Measurements from ENCODE around the gene CFAP61.
A peak's percentile ranks its signal among the peaks of the same experiment; 100 is the strongest.
"Not testable (repeated sequence)": the region's sequence is repeated elsewhere in the genome, so short reads cannot be mapped to it uniquely, and the experiment has no call there.

CFAP61 gene

DNA sequence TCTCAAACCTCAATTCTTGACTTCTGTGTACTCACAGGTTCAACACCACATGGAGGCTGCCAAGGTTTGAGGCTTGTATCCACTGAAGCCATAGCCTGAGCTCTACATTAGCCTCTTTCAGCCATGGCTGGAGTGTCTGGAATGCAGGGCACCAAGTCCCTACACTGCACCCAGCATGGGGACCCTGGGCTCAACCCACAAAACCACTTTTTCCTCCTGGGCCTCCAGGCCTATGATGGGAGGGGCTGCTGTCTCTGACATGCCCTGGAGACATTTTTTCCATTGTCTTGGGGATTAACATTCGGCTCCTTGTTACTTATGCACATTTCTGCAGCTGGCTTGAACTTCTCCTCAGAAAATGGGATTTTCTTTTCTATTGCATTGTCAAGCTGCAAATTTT is 192.1 kb downstream of the CFAP61 start:
- not testable (repeated sequence) for DNase-seq

DNA sequence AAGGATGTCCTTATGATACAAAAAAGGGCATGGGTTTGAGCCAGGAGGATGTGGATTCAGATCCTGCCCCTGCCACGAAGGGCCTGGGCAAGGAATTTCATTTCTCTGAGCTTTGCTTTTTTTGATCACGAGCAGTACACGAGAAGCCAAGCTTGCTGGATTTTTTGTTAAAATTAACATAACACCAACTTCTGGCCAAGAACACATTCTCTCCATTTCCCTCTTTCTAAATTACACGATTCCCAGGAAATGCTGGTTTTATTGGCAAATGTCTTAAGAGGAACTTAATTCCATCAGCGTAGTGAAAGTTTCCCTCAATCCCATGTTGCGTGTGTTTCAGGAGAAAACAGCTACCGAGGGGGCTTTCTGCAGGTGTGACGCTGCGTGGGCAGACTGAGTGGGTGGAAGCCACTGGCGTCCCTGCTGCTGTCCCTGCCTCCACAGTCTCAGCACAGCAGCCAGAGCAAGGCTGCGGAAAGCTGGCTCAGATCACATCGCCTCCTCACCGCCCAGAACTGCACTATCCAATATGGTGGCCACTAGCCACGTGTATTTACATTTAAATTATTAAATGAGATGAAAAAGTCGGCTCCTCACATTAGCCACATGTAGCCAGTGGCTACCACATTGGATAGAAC is 194.8 kb downstream of the CFAP61 start:
- no peak for DNase-seq

DNA sequence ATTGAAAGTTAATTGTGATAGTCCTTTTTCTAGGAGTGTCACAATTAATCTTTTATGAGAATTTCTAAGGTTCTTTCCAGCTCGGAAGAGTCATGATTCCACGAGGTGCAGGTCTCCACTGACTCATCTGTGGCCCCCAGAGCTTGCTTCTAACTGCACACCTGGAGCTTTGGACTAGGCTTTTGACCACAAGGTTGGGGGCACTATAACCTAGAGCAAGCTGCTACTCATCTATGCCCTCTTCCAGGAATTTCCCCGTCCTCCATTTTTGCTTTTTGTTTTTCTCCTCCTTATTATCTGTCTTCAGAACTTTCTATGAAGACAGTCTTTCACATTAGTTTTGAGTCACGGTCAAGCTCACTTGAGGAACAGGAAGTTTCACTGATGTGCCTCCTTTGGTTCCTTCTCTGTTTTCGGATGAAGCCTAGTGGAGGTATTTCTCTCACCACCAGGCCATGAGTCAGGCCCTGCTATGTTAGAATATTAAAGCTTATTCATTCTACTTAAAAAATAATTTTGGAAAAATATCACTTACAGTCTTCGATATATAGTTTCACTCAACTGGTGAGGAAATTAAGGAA is 196.4 kb downstream of the CFAP61 start:
- peak; percentile 10 to 32 for DNase-seq

DNA sequence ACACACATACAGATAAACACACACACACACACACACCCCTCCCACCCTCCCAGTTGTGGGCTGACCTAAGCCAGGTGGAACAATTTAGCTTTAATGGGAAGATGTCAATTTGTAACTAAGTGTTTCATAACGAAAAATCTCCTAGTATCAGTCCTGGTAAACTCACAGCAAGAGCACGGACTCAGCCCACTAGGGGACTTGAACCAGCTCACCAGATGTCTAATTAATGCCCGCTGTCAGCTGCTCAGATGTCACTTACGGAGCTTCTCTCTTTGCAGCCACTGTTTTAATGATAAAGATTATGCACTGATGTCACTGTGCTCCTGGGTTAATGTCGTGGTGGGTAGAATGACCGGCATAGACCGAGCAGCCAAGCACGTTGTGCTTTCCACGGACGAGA is 199.0 kb downstream of the CFAP61 start:
- no peak for DNase-seq

DNA sequence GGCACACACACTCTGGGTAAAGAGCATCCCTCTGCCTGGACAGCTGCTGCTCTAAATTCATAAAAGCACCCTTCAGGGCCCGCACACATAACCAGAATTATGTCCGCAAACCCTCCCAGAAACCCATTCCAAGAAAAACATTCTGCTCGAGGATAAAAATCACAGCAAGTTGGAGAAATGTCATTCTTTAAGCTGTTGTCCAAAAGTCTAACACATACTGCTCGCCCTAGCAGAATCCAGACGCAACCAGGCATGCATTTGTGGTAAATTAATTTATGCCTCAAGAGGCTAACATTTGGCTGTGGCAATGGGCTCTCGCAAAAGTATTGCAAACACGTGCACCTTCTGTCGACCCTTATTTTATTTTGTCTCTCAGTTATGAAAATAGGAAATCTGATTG is 199.5 kb downstream of the CFAP61 start:
- DNase-seq, result no peak

DNA sequence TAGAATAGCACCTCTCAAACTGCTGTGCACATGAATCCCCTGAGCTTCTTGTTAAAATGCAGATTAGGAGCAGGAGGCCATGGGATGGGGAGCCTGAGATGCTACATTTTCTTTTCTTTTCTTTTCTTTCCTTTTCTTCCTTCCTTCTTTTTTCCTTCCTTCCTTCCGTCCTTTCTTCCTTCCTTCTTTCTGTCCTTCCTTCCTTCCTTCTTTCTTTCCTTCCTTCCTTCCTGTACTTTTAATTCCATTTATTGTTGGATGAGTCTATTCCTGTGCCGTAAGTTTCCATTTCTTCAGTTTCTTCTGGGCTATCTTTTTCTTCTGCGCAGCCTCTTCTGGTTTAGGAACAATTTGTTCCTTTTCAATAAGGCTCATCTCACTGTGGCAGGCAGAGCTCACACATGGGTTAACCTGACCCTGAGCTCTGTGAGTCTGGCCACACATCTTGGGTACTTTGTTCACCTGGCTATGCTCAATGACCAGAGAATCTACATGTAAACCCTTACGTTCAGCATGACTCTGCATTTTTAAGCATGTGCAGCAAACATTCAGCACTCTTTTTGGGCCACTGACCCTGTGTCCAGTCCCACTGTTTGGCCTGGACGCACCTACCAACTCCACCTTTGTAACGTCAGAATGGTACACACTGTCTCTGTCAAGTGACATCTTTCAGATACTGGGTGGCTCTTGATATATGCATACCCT is 200.9 kb downstream of the CFAP61 start:
- no peak for DNase-seq

DNA sequence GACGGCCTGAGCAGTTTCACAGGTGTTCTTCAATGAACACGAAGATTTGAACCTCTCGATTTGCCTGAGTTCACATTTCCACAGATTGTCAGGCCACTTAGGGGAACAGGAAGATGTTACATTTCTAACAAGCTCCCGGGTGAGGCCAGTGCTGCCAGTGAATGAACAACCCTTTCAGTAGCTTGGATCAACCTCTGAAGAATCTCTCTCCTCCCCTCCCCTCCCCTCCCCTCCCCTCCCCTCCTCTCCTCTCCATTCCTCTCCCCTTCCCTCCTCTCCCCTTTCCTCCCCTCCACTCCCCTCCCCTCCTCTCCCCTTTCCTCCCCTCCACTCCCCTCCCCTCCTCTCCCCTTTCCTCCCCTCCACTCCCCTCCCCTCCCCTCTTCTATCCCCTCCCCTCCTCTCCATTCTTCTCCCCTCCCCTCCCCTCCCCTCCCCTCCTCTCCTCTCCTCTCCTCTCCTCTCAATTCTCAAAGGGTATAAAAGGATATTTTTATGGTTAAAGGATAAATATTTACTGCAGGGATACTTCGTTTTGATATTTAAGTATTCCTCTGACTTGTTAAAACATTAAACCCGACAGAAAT is 201.5 kb downstream of the CFAP61 start:
- DNase-seq, result no peak

DNA sequence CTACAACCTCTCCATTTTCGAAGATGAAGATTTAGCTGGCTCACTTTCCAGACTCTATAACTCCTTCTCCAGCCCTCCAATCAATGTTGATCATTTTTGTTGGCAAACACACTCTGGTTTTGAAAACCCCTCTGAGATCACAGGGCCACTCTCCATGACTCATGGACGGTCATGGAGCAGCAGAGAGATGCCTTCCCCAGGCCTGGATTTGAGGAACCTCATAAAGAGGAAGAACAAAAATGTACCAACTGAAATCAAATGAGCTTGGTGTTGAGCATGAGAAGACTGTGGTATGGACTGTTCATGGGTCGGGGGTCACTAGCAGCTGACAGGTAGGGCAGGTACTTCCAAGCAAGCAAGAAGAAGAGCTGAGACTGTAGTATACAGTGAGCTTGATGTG is 202.8 kb downstream of the CFAP61 start:
- DNase-seq, result peak; percentile 62 to 66

DNA sequence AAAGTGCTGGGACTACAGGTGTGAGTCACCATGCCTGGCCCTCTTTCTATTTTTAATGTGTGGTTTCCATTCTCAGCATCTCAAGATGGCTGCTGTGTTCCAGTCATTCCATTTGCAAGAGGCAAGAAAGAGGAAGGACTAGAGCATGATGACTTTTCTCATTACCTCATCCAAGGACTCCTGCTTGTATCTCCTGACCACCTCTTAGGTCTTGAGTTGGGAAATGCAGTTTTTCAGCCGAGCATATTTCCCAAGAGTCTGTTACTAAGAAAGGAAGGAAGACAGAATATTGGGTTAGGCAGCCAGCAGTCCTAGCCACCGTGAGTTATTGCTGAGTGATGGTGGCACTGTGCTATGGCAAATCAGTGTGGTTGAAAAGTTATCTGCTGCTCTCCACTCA is 207.2 kb downstream of the CFAP61 start:
- DNase-seq, result peak; percentile 82 to 88

DNA sequence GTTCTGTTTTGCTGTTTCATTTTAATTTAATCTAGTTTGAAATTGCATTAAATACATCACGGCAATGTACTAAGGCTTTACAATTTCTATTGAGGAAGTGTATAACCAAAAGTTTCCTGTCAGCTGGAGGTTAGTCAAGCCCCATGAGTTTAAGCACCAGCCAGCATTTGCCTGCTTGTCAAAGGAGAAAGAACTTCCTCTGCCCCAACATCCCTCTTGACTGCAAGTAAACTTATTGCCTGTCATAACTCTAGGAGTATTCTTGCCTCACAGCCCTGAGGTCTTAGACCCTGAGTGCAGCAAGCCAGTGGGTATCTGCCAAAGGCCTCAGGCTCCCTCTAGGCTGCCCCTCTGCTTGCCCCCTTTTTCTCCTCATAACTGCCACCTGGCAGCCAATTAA is 208.8 kb downstream of the CFAP61 start:
- DNase-seq, result peak; percentile 78 to 84

DNA sequence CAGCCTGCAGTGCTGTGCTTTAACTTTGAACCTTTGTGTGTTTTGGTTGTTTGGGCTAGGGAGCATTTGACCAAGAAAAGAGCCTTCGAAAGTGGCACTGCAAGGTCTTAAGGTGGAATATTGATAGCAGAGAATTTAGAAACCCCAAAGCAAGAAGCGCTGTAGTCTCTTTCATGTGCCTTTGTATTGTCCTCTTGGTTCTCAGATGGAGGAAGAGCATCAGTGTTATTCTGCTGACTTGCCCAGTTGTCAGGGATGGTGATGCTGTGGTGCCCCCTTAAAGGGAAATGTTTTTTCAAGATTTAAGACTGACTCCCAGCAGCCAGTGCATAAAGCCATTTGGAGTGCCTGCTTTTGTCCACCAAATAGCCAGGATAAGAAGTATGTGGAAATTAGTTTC is 212.9 kb downstream of the CFAP61 start:
- DNase-seq, result no peak

DNA sequence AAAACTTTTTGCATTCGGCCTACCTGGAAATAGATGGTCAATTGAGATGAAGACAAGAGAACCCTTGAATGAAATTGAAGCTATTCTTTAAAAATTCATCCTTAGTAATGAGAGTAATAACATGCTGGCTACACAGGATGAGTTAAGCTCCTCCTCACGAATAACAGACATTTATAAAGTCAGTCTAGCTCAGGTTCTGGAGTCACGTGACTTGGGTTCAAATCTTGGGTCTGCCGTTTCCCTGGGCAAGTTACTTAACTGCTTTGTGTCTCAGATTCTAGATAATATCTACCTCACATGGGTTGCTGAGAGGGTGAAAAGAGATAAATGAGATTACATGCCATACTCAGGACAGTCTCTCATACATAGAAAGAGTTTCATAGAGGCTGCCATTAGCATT is 214.2 kb downstream of the CFAP61 start:
- no peak for DNase-seq

DNA sequence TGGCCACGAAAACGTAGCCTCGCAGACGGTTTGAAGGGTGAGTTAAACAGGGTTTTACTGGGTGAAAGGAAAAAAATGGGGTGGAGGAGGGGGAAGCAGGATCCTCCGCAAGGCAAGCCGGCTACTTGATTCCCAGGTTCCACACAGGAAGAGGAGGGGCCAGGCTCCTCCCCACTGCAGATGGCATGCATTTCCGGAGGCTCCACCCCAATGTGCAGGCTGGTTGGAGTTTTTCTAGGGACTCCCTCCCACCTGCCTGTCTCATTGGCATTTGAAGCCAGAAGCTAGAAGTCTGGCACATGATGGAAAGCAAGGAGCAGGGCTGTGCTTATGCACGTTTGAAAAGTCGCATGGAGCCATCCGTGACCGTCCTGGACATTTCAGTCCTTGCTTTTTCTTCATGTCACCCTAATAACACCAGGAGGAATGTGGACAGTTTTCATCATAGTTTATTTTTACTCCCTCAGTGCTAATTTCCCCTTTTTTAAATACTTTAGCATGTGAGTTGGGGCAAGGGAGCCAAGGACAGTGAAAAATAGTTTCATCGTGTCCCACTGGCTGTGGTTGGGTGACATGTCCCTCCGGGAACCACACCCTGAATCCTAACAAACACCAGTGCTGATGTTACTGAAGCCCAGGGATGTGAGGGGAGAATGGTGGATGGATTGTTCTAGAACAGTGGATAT is 215.5 kb downstream of the CFAP61 start:
- DNase-seq, result no peak

DNA sequence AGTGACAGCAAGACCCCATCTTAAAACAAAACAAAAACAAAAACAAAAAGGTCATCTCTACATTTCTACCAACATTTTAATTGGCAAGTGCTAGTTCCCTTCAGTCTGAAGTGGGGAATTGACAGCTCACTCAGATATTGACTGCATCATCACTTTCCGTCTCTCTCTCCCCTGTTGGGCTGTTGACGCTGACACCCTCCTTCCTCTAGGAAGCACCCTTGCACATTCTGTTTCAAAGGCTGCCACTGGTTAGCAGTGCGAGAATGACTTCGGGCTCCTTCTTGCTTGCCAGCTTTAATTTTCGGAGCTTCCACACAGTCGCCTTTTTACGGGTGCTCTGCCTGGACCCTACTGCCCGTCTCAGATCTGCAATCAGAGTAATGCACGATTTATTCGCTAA is 218.9 kb downstream of the CFAP61 start:
- no peak for DNase-seq

DNA sequence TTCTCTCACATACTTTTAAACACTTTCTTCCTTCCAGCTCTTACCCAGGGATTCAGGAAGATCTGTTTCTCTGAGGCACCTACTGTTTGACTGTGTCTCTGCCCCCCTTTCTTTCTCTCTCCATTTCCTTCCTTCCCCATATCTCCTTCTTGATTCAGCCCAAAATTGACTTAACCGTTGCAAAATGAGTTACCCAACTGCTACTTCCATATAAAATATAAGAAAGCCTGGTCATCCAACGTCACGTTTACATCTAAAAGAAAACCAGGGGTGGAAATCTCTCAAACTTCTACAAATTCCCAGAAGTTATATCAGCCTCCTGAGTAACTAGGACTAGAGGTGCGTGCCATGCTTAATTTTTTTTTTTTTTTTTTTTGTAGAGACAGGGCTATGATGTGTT is 220.4 kb downstream of the CFAP61 start:
- DNase-seq, result peak; percentile 36 to 37

DNA sequence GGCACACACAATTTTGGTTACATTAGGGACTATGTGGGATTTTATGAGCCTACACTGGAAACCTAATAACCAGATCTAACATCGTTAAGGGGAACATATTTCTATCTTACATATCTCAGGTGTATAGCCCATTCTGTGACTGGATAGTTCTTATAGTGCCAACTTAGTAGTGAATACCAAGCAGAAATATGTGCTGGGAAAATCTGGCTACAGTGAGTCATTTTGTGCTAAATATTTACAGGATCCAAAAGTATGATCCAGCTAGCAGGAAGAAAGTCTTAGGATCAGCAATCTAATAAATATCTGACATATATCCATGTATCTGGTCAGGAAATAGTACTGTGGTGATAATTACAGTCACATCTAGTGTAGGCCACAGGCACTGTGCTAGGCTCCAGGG is 221.0 kb downstream of the CFAP61 start:
- DNase-seq, result no peak

DNA sequence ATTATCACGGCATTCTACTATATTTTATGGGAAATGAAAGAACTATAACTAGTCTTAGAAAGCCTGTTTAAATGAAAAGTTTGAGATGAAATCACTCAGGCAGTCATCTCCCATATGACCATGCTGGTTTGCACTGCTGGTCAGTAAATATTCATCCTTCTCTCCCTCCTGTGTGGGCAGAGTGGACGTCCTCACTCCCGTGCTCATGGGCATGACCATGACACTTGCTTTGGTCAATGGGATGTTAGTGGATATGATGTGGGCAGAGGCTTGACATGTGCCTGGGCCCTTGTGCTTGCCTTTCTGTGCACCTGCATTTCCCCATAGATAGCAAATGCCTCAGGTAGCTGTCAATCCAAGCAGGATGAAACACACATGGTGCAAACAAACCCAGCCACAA is 222.5 kb downstream of the CFAP61 start:
- DNase-seq, result no peak

DNA sequence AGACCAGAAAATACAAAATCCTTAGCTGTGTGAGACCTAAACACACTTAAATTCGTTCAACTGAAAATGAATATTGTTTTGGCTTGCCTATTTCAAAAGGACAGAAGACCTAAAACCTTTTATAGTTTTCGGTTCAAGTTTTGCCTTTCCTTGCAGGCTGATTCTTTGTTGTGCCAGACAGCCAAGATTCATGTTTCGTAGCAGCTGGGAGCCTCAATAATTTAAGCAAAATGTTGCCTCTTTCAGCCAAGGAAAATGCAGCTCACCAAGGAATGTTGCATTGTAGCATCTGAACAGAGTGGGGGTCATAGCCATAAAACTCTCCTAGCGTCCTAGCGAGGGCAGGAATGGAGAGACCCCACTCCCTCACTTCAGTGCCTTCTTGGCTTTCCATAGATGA is 223.3 kb downstream of the CFAP61 start:
- DNase-seq, result no peak

DNA sequence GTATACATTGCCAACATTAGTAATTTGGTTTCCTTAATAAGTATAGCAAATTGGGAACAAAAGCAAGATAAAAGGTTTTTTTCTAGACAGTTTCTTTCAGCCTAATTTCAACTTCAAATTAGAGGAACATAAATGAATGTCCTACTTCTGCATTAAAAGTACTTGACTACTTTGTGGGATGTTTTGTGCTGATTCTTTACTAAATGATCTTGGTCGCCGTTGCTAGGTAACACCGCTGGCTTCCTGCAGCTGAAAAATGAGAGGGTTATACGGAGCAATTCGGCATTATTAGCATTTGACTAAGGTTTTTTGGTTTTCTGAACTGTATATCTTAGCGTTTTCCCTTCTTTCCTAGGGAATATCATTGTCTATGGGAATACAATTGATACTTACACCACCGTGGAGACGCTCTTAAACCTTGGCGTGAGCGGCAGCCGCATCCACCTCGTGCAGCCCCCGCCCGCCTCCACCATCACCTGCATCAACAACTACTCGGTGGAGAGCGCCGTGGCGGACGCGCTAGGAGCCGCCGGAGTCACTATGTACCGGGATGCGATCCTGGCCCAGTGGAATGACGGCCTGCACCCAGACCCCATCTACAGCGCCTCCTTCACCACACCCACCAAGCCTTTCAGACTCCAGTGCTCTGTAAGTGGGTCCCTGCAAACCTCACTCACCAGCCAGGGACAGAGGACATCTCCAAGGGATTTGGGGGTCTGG is 224.6 kb downstream of the CFAP61 start:
- no peak for DNase-seq

DNA sequence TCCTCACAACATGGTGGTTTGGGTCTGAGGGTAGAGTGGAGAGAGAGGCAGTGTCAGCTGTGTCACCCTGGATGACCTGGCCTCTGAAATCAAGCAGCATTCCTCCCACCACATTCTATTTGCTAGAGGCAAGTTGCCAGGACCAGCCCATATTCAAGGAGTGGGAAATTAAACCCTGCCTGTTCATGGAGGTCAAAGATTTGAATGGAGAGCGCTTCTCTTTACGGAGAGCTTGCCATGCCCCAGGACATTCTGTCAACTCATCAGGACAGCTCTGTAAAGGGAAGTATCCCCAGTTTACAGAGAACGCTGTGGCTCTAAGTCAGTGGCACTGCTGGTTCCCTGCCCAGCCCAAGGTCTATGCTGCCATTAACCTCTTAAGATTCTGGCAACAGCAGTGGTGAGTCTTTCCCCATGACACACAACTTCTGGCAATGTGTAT is 225.6 kb downstream of the CFAP61 start:
- DNase-seq, result no peak

DNA sequence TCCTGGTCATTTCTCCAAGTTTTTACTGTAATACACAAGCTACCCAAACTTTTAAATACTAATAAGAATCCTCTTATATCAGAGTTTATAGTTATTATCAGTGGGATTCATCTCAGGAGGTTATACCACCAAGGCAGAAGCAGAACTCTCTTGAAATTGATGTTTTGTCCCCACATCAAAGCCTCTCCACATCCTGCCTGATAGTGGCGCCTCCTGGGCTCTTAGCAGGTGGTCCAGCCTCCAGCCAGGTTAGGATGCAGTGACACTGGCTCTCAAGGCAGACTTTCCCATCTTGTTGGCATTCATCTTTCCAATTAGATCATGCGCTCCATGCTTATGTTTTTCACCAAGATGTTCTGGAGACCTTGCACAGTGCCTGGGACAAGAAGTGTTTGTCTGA is 233.7 kb downstream of the CFAP61 start:
- DNase-seq, result no peak

DNA sequence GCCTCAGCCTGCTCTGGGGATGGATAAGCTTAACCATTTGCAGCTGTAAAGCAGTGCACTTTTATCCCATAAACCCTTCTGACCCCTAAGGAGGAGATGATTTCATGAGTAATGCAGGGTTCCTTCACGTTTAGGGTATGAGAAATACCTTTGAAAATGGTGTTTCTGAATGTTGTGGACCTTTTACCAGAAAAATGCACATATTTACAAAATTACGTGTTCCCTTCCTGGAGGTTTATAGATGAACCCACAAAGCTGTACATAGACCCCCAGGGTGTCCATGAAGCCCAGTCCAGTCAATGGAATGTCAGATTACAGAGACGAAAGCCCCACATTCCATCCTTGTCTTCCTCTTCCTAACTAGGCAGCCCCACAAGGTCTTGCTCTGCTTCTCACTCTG is 237.0 kb downstream of the CFAP61 start:
- no peak for DNase-seq

DNA sequence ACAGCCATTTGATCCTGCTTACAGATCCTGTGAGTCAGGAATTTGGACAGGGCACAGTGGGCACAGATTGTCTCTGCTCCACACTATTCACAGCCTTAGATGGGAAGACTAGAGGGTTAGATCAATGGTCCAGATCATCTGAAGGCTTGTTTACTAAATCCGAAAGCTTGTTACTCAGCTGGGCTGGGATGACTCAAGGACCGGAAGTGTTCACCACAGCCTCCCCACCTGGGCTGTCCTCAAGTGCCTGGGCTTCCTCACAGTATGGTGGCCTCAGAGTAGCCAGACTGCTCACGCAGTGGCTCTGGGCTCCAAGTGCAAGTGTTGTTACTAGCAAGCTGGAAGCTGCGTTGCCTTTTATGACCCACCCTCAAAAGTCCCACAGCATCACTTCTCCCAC is 240.1 kb downstream of the CFAP61 start:
- no peak for DNase-seq

Measured in AML-193 (cell line).